GM18867 (cell line): Measurements from ENCODE around the gene CALB2.

ENCODE experiments used
- ATAC-seq: cut with Tn5 transposase; IDR thresholded peaks from one replicate; pipeline ENCODE4 v1.9.1; 2021; ENCODE audit warnings: mild to moderate bottlenecking, moderate library complexity; ENCODE audit not compliant: unreplicated experiment

CALB2 gene

DNA sequence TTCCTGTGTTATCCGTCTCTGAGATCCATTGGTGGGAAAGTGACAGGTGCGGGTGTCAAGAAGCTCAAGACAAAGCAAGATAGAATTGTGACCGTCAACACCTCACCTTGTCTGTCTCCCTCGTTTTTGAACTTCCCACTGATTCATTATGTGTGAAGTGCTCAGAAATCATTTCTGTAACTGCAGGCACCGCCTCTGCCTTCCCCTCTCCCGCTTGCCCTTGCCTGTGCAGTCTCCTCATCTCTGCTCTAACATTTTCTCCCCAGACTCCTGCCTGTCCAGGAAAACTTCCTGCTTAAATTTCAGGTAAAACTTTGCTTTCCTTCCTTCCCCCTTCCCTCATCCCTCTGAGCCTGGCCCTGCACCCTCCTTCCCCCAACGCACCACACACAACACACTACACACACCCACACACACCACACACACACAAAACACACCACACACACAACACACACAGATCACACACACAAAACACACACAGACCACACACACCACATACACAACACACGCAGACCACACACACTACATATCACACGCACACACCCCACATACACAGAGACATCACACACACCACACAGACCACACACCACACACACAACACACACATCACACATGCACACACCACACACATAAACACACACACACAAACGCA is 25.7 kb downstream of the CALB2 start:
- ATAC-seq, result no peak

GRCh38 chr16:71387045-71387871 is 28.7 kb downstream of the CALB2 start:
- ATAC-seq, result no peak

- ATAC-seq, result no peak
These were observed 30.8 kb downstream of the CALB2 start for GRCh38 chr16:71389330-71389729.

- no peak for ATAC-seq
These were observed 38.1 kb downstream of the CALB2 start for GRCh38 chr16:71396594-71396993.

GRCh38 chr16:71399801-71400563 is 41.5 kb downstream of the CALB2 start:
- no peak for ATAC-seq

DNA sequence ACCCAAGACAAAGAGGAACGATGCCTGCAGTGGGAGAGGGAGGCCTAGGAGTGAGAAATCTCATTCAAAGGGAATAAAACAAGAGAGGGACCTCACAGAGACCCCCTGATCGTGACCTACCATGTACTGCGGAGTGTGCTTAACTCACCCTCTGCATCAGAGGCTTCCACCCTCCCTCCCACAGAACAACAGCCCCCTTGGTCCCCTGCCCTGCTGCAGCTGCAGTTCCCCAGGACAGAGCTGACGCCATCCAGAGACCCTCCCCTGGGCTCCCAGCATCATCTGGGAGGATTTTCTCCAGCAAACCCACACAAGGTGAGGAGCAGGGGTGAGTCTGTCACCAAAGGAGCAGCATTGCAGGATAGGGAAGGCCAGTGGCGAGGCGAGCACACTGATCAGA is 43.5 kb downstream of the CALB2 start:
- ATAC-seq, result no peak

DNA sequence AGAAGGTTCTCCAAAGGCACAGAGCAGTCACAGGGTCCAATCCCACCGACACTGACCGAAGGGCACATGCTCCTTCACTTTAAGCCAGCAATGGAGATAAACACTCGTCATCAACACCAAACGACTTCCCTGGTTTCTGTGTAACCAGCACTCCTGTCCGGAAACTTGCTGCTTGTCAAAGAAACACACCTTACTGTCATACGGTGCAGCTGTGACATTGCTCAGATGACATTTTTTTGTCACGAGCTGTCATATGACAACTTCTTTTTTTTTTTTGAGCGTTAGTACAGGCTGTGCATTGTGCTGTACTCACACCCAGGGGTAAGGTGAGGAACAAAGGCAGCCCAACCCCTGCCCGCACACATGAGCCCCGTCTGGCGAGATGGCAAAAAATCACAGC is 44.2 kb downstream of the CALB2 start:
- no peak for ATAC-seq

- ATAC-seq, result no peak
These were observed 45.8 kb downstream of the CALB2 start for GRCh38 chr16:71404364-71404763.

DNA sequence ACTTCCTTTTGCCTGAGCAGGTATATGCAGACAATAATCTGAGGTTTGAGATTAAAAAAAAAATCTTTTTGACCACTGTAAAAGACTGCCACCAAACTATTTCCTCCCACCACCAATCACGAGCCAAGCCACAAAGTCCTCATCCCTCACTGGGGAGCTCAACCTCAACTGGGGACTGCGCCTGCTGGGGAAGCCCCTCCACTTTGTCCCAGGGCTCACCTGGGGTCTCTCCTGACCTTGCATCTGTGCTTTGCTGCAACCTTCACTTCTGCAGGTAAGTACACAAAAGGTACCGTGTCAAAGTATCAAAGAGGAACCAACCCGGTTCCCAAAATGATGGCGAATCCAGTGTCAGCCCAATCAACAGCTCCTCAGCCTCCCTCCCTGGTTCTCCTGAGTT is 47.8 kb downstream of the CALB2 start:
- no peak for ATAC-seq

DNA sequence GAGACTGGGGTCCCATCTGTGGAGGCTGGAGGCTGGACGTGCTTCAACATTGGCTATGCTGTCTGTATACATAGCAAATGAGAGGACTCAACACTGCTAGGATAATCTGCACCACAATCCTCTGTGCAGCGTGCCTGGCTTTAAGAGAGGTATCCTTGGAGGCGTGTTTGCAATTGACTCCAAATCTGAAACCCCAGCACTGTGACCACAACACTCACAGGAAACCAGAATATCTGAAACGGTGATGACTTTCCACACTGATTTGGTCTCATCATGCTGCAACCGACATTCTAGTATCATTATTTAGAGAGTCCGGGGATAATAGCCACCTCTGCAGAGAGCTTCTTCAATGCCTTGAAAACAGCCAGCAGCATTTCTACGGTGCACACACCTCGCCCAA is 48.2 kb downstream of the CALB2 start:
- ATAC-seq, result no peak

- ATAC-seq, result no peak
These were observed 49.2 kb downstream of the CALB2 start for GRCh38 chr16:71407731-71408130.

- no peak for ATAC-seq
These were observed 50.0 kb downstream of the CALB2 start for GRCh38 chr16:71408536-71408935.

DNA sequence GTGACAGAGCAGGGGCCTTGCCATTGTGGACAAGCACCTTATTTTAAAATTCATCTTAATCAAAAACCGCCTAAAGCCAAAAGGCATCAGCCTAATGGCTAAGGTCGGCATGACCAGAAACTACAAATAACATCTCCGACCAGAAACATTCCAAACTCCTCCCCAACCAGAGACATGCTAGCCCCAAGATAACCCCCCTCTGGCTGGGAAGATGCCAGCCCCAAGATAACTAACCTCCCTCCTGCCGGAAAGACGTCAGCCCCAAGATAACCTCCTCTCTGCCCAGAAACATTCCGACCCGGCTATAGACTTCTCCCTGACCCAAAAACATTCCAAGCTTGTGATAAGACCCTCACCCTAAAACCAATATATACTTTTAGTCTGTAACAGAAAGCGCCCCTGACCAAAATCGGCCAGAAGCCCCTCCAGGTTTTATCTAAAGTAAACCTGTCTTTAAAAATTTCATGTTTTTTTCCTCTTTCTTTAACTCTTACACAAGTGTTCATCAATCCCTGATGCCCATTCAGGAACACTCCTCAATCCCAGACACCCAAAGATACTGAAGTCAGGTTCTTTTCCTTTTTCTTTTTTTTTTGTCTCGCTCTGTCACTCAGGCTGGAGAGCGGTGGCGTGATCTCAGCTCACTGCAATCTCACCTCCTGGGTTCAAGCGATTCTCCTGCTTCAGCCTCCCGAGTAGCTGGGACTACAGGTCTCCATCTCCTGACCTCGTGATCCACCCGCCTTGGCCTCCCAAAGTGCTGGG is 50.7 kb downstream of the CALB2 start:
- no peak for ATAC-seq

DNA sequence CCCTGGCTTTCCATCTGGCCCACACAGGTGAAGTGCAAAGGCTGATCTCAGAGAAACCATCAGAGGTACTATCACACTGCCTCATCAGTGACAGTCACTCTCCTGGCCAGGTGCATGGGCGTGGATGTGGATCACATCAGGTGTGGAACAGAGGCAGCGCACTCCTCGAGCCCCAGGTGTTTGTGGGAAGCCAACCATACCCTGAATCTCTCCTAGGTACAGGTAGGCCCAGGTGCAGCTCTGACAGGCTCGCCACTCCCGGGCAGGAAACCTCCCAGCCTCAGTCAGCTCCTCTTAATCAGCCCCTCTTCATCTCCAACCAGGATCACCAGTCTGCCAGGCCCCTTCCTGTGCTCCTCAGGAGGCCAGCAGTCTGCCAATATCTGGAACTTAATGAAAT is 51.6 kb downstream of the CALB2 start:
- ATAC-seq, result no peak

DNA sequence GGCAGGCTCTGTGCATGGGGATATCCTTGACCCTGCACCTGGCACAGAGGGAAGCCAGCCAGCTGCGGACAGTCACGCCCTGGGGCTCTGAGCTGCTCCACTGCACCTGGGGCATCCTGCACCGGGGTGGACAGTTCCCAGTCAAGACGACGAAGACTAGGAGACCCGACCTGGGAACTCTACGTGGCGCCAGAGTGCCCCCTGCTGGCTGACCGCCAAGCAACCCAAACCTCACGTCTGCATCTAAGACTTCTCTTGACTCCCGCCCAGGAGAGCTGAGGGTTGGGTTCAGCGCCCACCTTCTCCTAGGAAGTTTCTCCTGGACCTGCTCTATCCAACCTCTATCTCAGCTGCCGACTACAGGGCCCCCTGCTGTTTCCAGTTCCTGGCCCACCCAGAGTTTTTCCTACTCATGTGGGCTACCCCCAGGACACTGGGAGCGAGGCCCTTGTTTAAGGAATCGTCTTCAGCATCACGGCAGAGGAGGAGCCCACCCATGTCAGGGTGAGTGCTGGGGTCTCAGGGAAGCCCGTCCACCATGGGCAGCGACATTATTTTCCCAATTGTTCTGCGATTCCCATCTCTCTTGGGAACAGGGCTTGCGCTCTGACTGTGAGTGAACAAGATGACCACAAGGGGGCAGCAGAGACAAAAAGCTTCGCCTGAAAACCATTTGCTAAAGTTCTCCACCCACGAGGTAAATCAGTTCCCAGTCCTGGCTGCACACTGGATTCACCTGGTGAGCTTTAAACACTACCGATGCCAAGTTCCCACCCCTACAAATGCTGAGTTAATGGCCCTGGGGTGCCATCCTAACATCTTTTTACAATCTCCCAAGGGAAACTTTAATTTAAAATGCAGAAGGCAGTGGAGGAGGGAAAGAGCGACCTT is 54.0 kb downstream of the CALB2 start:
- ATAC-seq, result no peak

DNA sequence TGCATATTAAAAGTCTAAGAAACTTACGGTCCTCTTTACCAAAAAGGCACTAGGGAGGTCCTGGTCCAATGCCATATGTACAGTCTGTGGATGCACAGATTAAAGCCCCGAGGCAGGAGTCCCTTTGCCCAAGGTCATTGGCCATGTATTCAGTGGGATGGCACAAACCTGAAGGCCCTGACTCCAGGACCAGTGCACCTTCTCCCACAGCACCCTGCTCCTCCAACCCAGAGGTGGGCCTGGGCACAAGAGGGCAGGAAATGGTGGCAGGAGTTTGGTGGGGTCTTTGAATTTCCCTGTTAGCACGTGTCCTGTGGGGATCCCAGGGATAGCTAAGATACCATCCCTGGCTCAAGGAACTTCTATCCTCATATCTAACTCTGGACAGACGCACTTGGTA is 54.8 kb downstream of the CALB2 start:
- no peak for ATAC-seq

- no peak for ATAC-seq
These were observed 55.5 kb downstream of the CALB2 start for GRCh38 chr16:71414038-71414437.

DNA sequence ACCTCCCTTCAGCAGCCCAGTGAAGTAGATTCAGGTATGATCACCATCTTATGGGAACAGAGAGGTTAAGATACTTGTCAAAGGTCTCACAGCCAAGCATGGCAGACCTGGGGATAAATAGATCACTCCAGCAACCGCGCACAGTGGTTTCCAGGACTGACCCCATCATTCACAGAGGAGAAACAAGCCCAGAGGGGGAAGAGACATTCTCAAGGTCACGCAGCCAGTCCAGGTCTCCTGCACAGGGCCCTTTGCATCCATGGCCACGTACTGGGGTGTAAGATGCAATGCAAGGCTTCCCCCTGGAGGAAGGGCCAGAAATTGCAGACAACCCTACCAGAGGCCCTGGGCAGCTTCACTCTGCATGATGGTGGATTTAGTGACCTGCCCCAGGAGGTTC is 63.4 kb downstream of the CALB2 start:
- ATAC-seq, result peak; percentile 49

DNA sequence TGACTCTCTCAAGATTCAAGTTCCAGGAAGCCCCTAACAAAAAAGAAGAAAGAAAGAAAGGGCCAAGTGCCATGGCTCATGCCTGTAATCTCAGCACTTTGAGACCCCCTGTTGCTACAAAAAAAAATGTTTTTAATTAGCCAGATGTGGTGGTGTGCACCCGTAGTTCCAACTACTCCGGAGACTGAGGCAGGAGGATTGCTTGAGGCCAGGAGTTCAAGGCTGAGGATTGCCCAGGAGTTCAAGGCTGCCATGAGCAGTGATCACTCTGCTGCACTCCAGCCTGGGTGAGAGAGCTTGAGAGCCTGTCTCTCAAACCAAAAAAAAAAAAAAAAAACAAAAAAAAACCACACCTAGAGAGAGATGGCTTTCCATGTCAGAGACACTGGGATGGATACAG is 64.5 kb downstream of the CALB2 start:
- ATAC-seq, result no peak

DNA sequence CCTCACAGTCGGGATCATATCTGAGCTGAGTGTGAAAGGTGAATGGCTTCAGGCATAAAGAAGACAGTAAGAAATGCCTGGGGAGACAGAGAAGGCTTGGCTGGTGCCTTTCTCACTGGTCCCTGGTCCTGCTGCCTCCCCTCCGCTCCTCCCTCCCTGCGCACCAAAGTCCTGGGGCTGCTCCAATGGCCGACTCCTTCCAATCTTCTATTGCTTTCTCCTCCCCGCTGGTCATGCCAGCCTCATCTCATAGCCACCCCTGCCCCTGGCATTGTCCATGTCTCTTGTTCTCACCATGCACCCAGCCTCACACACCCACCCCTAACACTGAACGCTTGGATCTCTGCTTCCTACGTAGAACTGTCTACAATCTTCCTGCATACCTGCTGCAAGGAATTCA is 65.3 kb downstream of the CALB2 start:
- ATAC-seq, result no peak
